ENCODE data around the gene KRT78.

KRT78 gene

GRCh38 chr12:52812749-52813148 is 36.0 kb downstream of the KRT78 start:
- DNase-seq (ENCODE audit: low spot score) = no peak

- DNase-seq (ENCODE audit: low spot score) = no peak
Measured at GRCh38 chr12:52812073-52812400, 36.8 kb downstream of the KRT78 start.

GRCh38 chr12:52811191-52812072 is 37.4 kb downstream of the KRT78 start:
- DNase-seq (ENCODE audit: low spot score) = no peak

- DNase-seq (ENCODE audit: low spot score) = no peak
Measured at GRCh38 chr12:52810554-52810953, 38.2 kb downstream of the KRT78 start.

GRCh38 chr12:52809166-52809565 is 39.6 kb downstream of the KRT78 start:
- DNase-seq (ENCODE audit: low spot score) = no peak

- no peak for DNase-seq (ENCODE audit: low spot score)
Measured at GRCh38 chr12:52808573-52809160, 40.1 kb downstream of the KRT78 start.

- no peak for DNase-seq (ENCODE audit: low spot score)
Measured at GRCh38 chr12:52807544-52808470, 41.0 kb downstream of the KRT78 start.

GRCh38 chr12:52806821-52807543 is 41.8 kb downstream of the KRT78 start:
- no peak for DNase-seq (ENCODE audit: low spot score)

- no peak for DNase-seq (ENCODE audit: low spot score)
Measured at GRCh38 chr12:52806169-52806811, 42.5 kb downstream of the KRT78 start.

- no peak for DNase-seq (ENCODE audit: low spot score)
Measured at GRCh38 chr12:52805739-52806138, 43.1 kb downstream of the KRT78 start.

GRCh38 chr12:52805000-52805399 is 43.8 kb downstream of the KRT78 start:
- no peak for DNase-seq (ENCODE audit: low spot score)

GRCh38 chr12:52802442-52802841 is 46.4 kb downstream of the KRT78 start:
- no peak for DNase-seq (ENCODE audit: low spot score)

GRCh38 chr12:52801773-52802172 is 47.0 kb downstream of the KRT78 start:
- DNase-seq (ENCODE audit: low spot score) = no peak

GRCh38 chr12:52800259-52800917 is 48.4 kb downstream of the KRT78 start:
- DNase-seq (ENCODE audit: low spot score) = no peak

- DNase-seq (ENCODE audit: low spot score) = no peak
Measured at GRCh38 chr12:52799505-52800211, 49.1 kb downstream of the KRT78 start.

GRCh38 chr12:52798671-52799504 is 49.9 kb downstream of the KRT78 start:
- no peak for DNase-seq (ENCODE audit: low spot score)

- DNase-seq (ENCODE audit: low spot score) = no peak
Measured at GRCh38 chr12:52798003-52798670, 50.7 kb downstream of the KRT78 start.

GRCh38 chr12:52797529-52797894 is 51.3 kb downstream of the KRT78 start:
- no peak for DNase-seq (ENCODE audit: low spot score)

Measured in activated CD4-positive, alpha-beta T cell treated with anti-CD3 and anti-CD28 coated beads, Interleukin-2, Interleukin-4, amounts not matched to agents 100 ng/mL and 50 ng/mL, durations not matched to agents 16 hours and 8 hours (primary cell).